HCT116 (cell line): ENCODE results near the gene PRDM2. TPM values are rescaled to one million over a fixed set of nuclear protein-coding genes. Genes with fewer than 3 reads are reported as not detected.

ENCODE experiments used
- ATAC-seq: fragments of 200-7000 bp; cut with Tn5 transposase; 2 replicates; pipeline ENCODE4 v1.9.1; 2020; ENCODE audit warnings: mild to moderate bottlenecking, moderate library complexity
- BruUV-seq: library from RNA; stranded (reverse); fragments of 400-500 nt; replicated peaks from 2 replicates; lab custom pipeline; 2021; lab: Mats Ljungman, UMichigan
- CTCF ChIA-PET: fragments of 300-600 bp; sonication (Branson Sonifier 250); formaldehyde crosslinking; loops from one replicate; lab custom pipeline; 2021; ENCODE audit warnings: antibody characterized with exemption; lab: Charles Lee
- POLR2A ChIA-PET: fragments of 300-600, 350-600 bp; sonication (Branson Sonifier 250); formaldehyde crosslinking; loops from one replicate; lab custom pipeline; 2021; ENCODE audit warnings: antibody characterized with exemption; lab: Charles Lee
- RAD21 ChIA-PET, 2 experiments: fragments of 300-600 bp; sonication (Branson Sonifier 250); formaldehyde crosslinking; loops; one replicate each; lab custom pipeline; 2023; ENCODE audit warnings: low total read pairs in 2 of 2; ENCODE audit not compliant: uncharacterized antibody in 2 of 2, unreplicated experiment in 2 of 2, low non-redundant PET in 1 of 2; lab: Charles Lee
- DNase-seq: peaks from one replicate; pipeline ENCODE4 v3.0.0-alpha.2; 2010; ENCODE audit warnings: low read depth, low spot score
- H2AFZ ChIP-seq: fragments of 200-600 bp; shearing (Covaris generic), sonication (generic); 2 replicates; pipeline ENCODE4 v1.6.1; 2017; ENCODE audit warnings: low read depth, mixed run types, mixed read lengths, antibody characterized with exemption, low read length; ENCODE audit not compliant: poor library complexity, severe bottlenecking
- H3K27ac ChIP-seq: 2 replicates; pipeline ENCODE4 v1.5.1; 2012; ENCODE audit warnings: low read depth, low read length
- H3K27me3 ChIP-seq: fragments of 200-600 bp; sonication (generic); 2 replicates; pipeline ENCODE4 v1.6.1; 2016; ENCODE audit warnings: mixed run types, low read length, mixed read lengths; ENCODE audit not compliant: insufficient read depth
- H3K36me3 ChIP-seq, 2 experiments: fragments of 200-500 bp in 1 of 2; fragments of 200-600 bp in 1 of 2; sonication (Bioruptor generic) in 1 of 2; sonication (generic) in 1 of 2; 2 replicates each; pipeline versions ENCODE4 v1.5.1 to v1.6.1; 2014 to 2016; ENCODE audit warnings: low read length in 2 of 2, inconsistent platforms in 1 of 2, mixed read lengths in 1 of 2, mixed run types in 1 of 2; ENCODE audit not compliant: insufficient read depth in 2 of 2, control insufficient read depth in 1 of 2
- H3K4me1 ChIP-seq, 2 experiments: fragments of 200-600 bp in 1 of 2; sonication (generic) in 1 of 2; 2 replicates each; pipeline versions ENCODE4 v1.5.1 to v1.6.1; 2012 to 2017; ENCODE audit warnings: low read length in 2 of 2, inconsistent platforms in 1 of 2, mild to moderate bottlenecking in 1 of 2, mixed read lengths in 1 of 2, mixed run types in 1 of 2, moderate library complexity in 1 of 2; ENCODE audit not compliant: insufficient read depth in 2 of 2, control insufficient read depth in 1 of 2
- H3K4me2 ChIP-seq: fragments of 200-600 bp; sonication (generic); 2 replicates; pipeline ENCODE4 v1.6.1; 2017; ENCODE audit warnings: mixed run types, low read length, mixed read lengths
- H3K4me3 ChIP-seq, 2 experiments: fragments of 200-600 bp in 1 of 2; sonication (generic) in 1 of 2; replicated peaks in 1 of 2; 2 replicates each; pipeline ENCODE4 v1.5.1; 2011 to 2016; ENCODE audit warnings: low read length in 2 of 2, control low read depth in 1 of 2, low read depth in 1 of 2, mild to moderate bottlenecking in 1 of 2, mixed read lengths in 1 of 2, mixed run types in 1 of 2
- H3K79me2 ChIP-seq: fragments of 200-600 bp; sonication (generic); 2 replicates; pipeline ENCODE4 v1.6.1; 2017; ENCODE audit warnings: mild to moderate bottlenecking, mixed run types, low read length, moderate library complexity, mixed read lengths; ENCODE audit not compliant: insufficient read depth
- H3K9ac ChIP-seq: fragments of 200-600 bp; sonication (generic); 2 replicates; pipeline ENCODE4 v1.6.1; 2016; ENCODE audit warnings: low read length, mixed read lengths
- H3K9me2 ChIP-seq: fragments of 200-600 bp; sonication (generic), shearing (Covaris generic); 2 replicates; pipeline ENCODE4 v1.6.1; 2017; ENCODE audit warnings: mixed run types, mild to moderate bottlenecking, moderate library complexity; ENCODE audit not compliant: insufficient read depth
- H3K9me3 ChIP-seq, 2 experiments: fragments of 200-500 bp in 1 of 2; fragments of 200-600 bp in 1 of 2; sonication (Bioruptor generic) in 1 of 2; sonication (generic) in 1 of 2; 2 replicates each; pipeline ENCODE4 v1.6.1; 2014 to 2017; ENCODE audit warnings: low read length in 2 of 2, mixed read lengths in 2 of 2, inconsistent platforms in 1 of 2, low read depth in 1 of 2, mild to moderate bottlenecking in 1 of 2, mixed run types in 1 of 2, moderate library complexity in 1 of 2; ENCODE audit not compliant: control insufficient read depth in 1 of 2, insufficient read depth in 1 of 2
- H4K20me1 ChIP-seq: fragments of 200-600 bp; sonication (generic), shearing (Covaris generic); 2 replicates; pipeline ENCODE4 v1.6.1; 2017; ENCODE audit warnings: mixed run types, mild to moderate bottlenecking, moderate library complexity; ENCODE audit not compliant: insufficient read depth
- ATF3 ChIP-seq: IDR thresholded peaks from 2 replicates; pipeline ENCODE4 v1.6.1; 2012
- CTCF ChIP-seq, 3 experiments: fragments of 200-600 bp in 1 of 3; sonication (generic) in 1 of 3; IDR thresholded peaks in 2 of 3; conservative IDR thresholded peaks in 1 of 3; 2 replicates each; pipeline ENCODE4 v1.5.1; 2012 to 2017; ENCODE audit warnings: low read depth in 2 of 3, low read length in 2 of 3, antibody characterized with exemption in 1 of 3, borderline replicate concordance in 1 of 3, control low read depth in 1 of 3, mild to moderate bottlenecking in 1 of 3, mixed read lengths in 1 of 3, mixed run types in 1 of 3, moderate library complexity in 1 of 3; ENCODE audit not compliant: insufficient read depth in 1 of 3
- EGR1 ChIP-seq: IDR thresholded peaks from 2 replicates; pipeline ENCODE4 v1.6.1; 2012; ENCODE audit warnings: low read depth
- EZH2 ChIP-seq: fragments of 200-600 bp; sonication (generic); IDR thresholded peaks from 2 replicates; pipeline ENCODE4 v1.6.1; 2017; ENCODE audit warnings: antibody characterized with exemption, mixed run types
- EZH2phosphoT487 ChIP-seq: fragments of 200-600 bp; IDR thresholded peaks from 2 replicates; pipeline ENCODE4 v1.6.1; 2018; ENCODE audit warnings: antibody characterized with exemption, borderline replicate concordance
- FOSL1 ChIP-seq: IDR thresholded peaks from 2 replicates; pipeline ENCODE4 v1.6.1; 2012; ENCODE audit warnings: low read depth
- JUND ChIP-seq: IDR thresholded peaks from 2 replicates; pipeline ENCODE4 v1.6.1; 2012
- MAX ChIP-seq: IDR thresholded peaks from 2 replicates; pipeline ENCODE4 v1.6.1; 2012
- POLR2A ChIP-seq: IDR thresholded peaks from 2 replicates; pipeline ENCODE4 v1.7.0; 2011; ENCODE audit warnings: borderline replicate concordance; ENCODE audit not compliant: insufficient read depth, insufficient read length; ENCODE audit errors: extremely low read depth
- POLR2AphosphoS5 ChIP-seq: IDR thresholded peaks from 2 replicates; pipeline ENCODE4 v1.6.1; 2011; ENCODE audit warnings: mild to moderate bottlenecking, low read depth, low read length, moderate library complexity
- RAD21 ChIP-seq: IDR thresholded peaks from 2 replicates; pipeline ENCODE4 v1.6.1; 2012; ENCODE audit warnings: low read depth, mild to moderate bottlenecking
- REST ChIP-seq: IDR thresholded peaks from 2 replicates; pipeline ENCODE4 v1.6.1; 2012; ENCODE audit warnings: low read depth
- SIN3A ChIP-seq: IDR thresholded peaks from 2 replicates; pipeline ENCODE4 v1.6.1; 2012; ENCODE audit warnings: low read depth
- SP1 ChIP-seq: IDR thresholded peaks from 2 replicates; pipeline ENCODE4 v1.6.1; 2012; ENCODE audit warnings: low read depth
- SRF ChIP-seq: IDR thresholded peaks from 2 replicates; pipeline ENCODE4 v1.6.1; 2012; ENCODE audit warnings: low read depth
- TCF7L2 ChIP-seq: IDR thresholded peaks from 2 replicates; pipeline ENCODE4 v1.7.0; 2011; ENCODE audit warnings: borderline replicate concordance, inconsistent platforms; ENCODE audit not compliant: insufficient read depth, insufficient read length; ENCODE audit errors: extremely low read depth
- YY1 ChIP-seq: IDR thresholded peaks from 2 replicates; pipeline ENCODE4 v1.6.1; 2011; ENCODE audit warnings: low read length, low read depth, moderate library complexity, mild to moderate bottlenecking; ENCODE audit not compliant: insufficient replicate concordance; ENCODE audit errors: extremely low read depth
- ZBTB33 ChIP-seq: IDR thresholded peaks from 2 replicates; pipeline ENCODE4 v1.6.1; 2011; ENCODE audit warnings: mild to moderate bottlenecking, low read length, moderate library complexity; ENCODE audit not compliant: insufficient replicate concordance; ENCODE audit errors: extremely low read depth
- intact Hi-C: fragments of 100-400 bp; cut with micrococcal nuclease; formaldehyde crosslinking; loops from 2 replicates; pipeline ENCODE4 v1.10.0; 2022
- total RNA-seq: library from RNA; stranded (reverse); gene quantifications from one replicate; pipeline ENCODE4 v1.2.1, GENCODE V29; 2021; ENCODE audit not compliant: unreplicated experiment

The PRDM2 gene
- total RNA-seq, 1 experiment from 2014 or later, result 17.3 TPM

- TF ChIP-seq EGR1 (no peak), TCF7L2 (no peak), REST (no peak), JUND (no peak), CTCF (IDR thresholded peaks at IDR 0.05 in 2 of 3, conservative IDR thresholded peaks at IDR 0.05 in 1 of 3; ENCODE audit: borderline replicate concordance in 1 of 3, insufficient read depth in 1 of 3, low read depth in 2 of 3, low read length in 2 of 3) (no peak), RAD21 (no peak), ATF3 (no peak), YY1 (no peak), SIN3A (no peak), SP1 (no peak), MAX (no peak), EZH2phosphoT487 (no peak), SRF (no peak), EZH2 (no peak), POLR2A (no peak), FOSL1 (no peak), ZBTB33 (no peak), POLR2AphosphoS5 (no peak)
- ChIA-PET POLR2A (no interaction called here), CTCF (no interaction called here), RAD21 (no interaction called here)
- Histone ChIP-seq H2AFZ (no peak overlapping the region), H3K27ac (no peak overlapping the region), H3K79me2 (no peaks in the 10 kb centered on the region), H3K4me2 (no peak overlapping the region), H4K20me1 (no peaks in the 10 kb centered on the region), H3K4me1 (no peaks in the 10 kb centered on the region), H3K9ac (no peak overlapping the region), H3K4me3 (no peak overlapping the region), H3K36me3 (no peaks in the 10 kb centered on the region), H3K27me3 (no peaks in the 10 kb centered on the region), H3K9me3 (no peaks in the 10 kb centered on the region), H3K9me2 (no peaks in the 10 kb centered on the region)
- no TSS peak for BruUV-seq
- no peak for ATAC-seq
- no peak for DNase-seq
- intact Hi-C loops, result no loop called here
Measured at GRCh38 chr1:13869172-13869797, 169.3 kb downstream of the PRDM2 start.
